Tibial nerve (tissue), 4 donors: ENCODE results near the gene PRKAR1B.

Source experiments
- CTCF ChIP-seq, 5 experiments: fragments of 200-600 bp in 3 of 5; fragments of 450-650 bp in 2 of 5; sonication (generic) in 3 of 5; IDR thresholded peaks; one replicate each; pipeline ENCODE4 v1.5.1; 2016 to 2019; ENCODE audit warnings: antibody characterized with exemption in 5 of 5, mild to moderate bottlenecking in 3 of 5, moderate library complexity in 2 of 5
- EP300 ChIP-seq, 2 donors: sonication (generic); formaldehyde crosslinking; IDR thresholded peaks; one replicate each; pipeline ENCODE4 v1.6.1; 2017; ENCODE audit warnings: antibody characterized with exemption in 2 of 2, mild to moderate bottlenecking in 1 of 2

- TF ChIP-seq CTCF (IDR thresholded peaks at IDR 0.05) (no peak), EP300 (IDR thresholded peaks at IDR 0.05) (no peak)
These were observed 220.7 kb downstream of the PRKAR1B start for GRCh38 chr7:506391-506831.
